ENCODE results near the gene CDCA8.
"Not testable (repeated sequence)": the region's sequence is repeated elsewhere in the genome, so short reads cannot be mapped to it uniquely, and the experiment has no call there.

Gene CDCA8

DNA sequence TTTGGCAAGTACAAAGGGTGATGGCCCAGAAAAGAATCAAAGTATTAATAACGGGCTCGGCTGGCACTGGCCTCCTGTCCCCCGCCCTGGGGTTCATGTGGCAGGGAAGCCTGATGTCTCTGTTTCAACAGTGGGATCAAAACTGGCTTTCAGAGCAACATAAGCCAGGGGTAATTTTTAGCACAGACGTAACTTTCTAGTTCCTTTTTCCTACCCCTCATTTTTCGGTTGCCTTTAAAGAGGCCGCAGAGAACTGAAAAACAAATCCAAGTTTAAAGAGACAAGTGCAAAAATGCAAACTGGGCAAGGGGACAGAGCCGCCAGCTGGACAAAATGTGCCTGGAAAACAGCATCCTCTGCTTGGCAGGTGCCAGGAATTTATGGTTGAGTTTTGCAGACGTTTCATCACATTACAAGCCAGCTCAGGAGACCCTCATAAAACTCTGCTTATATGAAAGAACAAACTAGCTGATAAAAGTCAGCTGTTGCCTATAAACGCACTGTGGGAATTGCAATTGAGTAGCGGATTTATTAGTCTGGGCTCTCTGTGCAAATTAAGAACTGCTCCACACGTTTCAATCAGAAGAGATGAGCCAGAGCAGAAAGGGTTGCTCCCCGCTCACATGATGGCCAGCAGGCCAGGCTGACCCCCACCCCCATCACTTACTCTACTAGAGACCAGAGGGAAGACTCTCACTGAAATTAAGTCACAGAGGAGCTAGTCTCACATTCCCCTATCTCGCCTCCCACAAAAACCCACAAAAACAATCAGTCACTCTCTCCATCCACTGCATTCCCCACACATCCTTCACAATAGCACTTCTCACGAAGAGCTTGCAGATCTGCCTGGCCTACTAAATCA lies 15.8 kb upstream of the CDCA8 start:
- no peak for DNase-seq

DNA sequence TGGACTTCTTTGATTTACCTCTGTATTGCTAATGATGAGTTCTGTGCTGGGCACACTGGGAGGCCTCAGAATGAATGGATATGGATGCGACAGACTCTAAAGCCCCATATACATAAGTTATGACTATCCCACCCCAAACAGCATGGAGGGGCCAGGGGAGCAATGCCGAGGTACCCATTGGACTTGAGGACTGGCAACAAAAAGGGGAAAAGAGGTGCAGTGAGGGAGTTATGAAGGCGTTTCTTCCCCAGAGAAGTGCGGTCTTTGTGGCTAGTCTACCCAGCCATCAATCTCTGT lies 15.2 kb upstream of the CDCA8 start:
- DNase-seq, result no peak

DNA sequence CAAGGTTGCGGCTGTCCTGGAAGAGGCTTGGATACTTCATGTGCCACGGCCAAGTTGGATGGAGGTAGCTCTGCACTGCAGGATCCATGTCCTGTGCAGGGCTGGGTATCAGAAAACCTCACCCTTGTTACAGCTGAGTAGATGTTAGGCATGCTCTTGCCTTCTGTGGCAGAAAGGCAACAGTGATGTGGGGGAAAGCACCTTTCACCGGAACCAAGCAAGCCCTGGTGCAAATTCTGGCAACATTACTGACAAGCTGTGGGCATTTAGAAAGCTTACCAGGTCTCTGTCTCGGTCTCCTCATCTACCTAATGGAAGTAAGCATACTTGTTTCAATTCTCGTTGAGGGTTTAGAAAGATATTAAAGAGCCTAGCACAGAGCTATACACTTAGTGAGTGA lies 14.5 kb upstream of the CDCA8 start:
- DNase-seq, result no peak

DNA sequence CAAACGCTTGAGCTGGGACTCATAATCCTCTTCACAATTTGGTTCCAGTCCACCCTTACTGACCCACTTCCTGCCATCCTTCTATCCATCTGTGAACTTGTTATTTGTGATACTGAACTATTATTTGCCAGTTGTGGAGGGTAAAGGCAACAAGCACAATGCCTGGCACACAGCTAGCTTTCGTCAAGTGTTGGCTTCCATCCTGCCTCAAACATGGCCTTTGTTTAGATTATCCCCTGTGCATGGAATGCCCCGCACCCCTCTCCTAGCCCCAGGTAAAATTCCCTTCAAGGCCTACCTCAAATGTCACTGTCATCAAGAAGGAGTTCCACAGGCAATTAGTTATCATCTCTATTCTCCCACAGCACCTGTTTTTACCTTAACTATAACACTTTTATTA lies 11.4 kb upstream of the CDCA8 start:
- DNase-seq, result no peak

DNA sequence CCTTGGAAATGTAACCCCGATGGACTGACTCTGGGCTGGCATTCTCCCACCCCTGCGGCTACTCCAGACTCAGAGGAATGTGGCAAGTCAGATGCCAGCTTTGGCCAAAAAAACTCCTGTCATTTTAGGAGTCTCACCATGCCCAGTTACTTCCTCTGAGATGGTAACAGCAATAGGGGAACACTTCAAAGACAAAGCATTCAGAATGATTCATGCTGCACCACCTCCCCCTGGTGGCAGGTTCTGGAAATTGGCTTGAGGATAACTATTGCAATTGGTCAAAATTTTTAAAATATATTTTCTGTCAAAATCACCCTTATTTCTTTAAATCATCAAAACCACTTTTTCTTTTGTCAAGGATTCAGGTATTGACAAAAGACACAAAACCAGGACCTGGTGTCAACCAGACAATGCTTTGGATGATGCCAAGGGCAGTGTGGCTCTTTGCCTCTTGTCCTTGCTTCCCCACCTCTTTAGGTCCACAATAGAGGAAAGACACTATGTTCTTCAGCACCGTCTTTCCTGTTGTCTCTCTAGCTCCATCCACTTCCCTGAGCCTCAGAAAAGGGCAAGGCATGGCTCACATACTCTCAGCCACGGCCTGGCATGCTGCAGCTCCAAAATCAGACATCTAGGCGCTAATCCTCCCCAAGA lies 9.9 kb upstream of the CDCA8 start:
- DNase-seq, result peak; percentile 53

DNA sequence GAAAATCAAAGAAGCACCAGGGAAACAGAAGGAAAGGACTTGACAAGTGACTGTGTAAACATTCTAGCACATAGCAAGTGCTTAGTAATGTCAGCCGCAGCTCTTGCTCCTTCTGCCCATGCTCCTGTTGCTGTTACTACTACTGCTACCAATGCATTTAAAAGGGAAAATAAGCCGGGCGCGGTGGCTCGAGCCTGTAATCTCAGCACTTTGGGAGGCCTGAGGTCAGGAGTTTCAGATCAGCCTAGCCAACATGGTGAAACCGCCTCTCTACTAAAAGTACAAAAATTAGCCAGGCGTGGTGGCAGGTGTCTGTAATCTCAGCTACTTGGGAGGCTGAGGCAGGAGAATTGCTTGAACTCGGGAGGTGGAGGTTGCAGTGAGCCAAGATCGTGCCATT lies 8.1 kb upstream of the CDCA8 start:
- DNase-seq, result not testable (repeated sequence)

DNA sequence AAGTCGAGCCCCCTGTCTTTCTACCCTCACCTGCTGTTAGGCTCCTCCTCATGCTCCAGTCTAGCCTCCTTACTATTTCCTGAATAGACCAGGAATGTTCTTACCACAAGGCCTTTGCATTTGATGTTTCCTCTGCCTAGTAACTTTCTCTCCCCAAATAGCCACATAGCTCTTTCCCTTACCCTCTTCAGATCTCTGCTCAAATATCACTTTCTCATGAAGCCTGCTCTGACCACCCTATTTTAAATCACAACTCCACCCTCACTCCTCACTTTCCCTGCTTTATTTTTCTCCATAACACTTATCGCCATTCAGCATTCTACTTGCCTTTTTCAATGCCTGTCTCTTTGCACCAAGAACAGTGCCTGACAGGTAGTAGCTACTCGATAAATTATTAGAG lies 6.6 kb upstream of the CDCA8 start:
- no peak for DNase-seq

DNA sequence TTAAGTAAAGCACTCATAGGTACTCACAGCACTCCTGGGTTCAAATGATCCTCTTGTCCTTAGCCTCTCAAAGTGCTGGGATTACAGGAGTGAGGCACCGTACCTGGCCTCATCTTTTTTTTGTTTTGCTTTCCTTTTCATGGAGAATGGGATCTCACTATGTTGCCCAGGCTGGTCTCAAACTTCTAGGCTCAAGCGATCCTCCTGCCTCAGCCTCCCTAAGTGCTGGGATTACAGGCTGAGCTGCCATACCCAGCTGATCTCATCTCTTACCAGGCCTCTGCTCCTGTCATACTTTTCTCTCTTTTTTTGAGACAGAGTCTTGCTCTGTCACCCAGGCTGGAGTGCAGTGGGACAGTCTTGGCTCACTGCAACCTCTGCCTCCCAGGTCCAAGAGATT lies 4.6 kb upstream of the CDCA8 start:
- not testable (repeated sequence) for DNase-seq

DNA sequence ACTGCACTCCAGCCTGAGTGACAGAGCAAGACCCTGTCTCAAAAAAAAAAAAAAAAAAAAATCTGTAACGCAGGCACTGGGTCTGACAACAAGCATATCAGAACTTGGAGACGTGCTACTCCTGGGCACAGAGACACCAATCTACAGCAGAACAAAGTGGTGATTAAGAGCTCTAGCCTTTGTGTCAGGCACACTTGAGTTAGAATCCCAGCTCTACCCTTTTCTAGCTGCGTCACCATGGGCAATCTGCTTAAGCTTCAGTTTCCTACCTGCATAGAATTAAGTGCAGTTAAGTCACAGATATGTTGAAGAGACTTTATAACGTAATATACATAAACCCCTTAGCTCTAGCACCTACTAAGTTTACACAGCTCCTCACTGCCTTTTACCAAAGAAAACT lies 3.4 kb upstream of the CDCA8 start:
- no peak for DNase-seq

DNA sequence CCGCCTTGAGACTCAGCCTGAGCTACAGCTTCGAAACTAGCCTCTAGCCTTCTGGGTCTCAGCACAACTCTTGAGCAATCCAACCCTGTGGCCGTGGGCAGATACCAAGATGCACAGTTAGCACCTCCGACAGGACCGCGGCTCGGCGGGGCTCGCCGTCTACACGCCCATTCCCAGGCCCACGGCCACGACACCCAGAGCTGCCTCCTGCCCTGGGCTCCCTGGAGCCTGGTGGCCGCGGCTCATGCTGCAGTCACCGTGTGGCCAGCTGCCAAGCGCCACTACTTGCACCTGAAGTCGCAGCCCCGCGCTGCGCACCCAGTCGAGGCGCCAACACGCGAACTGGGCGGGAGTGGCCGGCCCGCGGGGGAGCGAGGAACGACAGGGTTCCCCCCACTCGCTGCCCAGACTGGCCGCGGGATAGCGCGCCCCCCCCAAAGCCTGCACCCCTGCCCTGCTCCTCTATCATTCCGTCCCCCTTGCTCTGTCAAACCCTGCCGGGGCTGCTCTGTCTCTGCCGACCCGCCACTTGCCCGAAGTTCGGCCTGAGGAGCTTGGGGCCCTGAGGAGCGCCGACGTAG lies 729 bp upstream of the CDCA8 start:
- peak; percentile 30 for DNase-seq

DNA sequence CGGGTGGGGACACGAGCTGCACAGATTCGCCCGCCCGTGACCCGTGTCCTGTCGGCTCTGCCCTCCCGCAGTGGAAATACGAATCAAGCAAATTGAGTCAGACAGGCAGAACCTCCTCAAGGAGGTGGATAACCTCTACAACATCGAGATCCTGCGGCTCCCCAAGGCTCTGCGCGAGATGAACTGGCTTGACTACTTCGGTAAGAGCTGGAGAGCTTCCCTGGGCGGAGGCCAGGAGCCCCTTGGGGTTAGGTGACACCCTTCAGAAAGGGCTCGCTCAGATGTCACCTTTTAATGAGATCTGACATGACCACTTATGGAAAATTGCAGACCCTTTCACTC lies 489 bp downstream of the CDCA8 start:
- DNase-seq, result no peak

DNA sequence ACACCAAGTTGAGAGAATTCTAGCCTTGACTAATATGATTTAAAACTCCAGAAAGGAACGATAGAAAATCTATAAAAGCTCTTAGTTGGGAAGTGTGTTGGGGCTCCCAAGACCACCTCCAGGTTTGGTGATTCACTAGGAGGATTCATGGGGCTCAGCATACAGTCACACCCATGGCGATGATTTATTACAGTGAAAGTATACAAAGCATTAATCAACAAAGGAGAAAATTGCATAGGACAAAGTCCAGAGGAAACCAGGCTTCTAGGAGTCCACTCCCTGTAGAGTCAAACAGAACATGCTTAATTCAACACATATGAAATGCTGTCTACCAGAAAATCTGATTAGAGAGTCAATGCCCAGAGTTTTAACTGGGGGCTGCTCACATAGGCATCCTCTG lies 4.8 kb downstream of the CDCA8 start:
- DNase-seq, result no peak

DNA sequence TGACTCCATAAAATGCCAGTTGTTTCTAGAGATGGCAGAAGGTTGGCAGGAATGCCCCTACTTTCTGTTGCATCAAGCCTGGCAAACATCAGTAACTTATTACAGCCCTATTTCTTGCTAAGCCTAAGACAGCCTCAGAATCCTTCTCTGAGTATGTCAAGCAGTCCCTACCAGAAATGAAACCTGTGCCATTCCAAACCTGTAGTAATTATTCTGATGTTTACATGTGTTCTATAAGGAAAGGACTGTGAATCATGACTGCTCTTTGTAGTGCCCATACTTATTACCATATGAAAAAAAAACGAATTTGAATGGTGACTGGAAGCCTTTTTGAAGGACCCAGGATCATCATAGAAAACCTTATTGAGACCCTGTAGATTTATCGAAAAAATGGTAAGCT lies 5.4 kb downstream of the CDCA8 start:
- no peak for DNase-seq

DNA sequence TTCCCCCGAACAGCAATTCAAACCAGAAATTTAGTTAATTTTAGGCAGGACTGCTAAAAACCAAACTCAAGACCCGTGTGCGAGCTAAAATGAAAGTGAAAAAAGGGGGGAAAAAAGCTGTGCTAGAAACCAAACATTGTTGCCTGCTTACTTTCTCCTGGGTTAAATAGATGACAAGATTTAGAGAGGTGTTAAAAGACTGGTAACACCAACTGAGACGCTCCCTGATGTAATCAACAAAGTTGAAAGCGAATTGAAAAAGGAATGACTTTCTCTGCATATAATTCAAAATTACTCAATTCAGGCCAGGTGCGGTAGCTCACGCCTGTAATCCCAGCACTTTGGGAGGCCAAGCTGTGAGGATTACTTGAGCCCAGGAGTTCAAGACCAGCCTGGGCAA lies 6.8 kb downstream of the CDCA8 start:
- no peak for DNase-seq

DNA sequence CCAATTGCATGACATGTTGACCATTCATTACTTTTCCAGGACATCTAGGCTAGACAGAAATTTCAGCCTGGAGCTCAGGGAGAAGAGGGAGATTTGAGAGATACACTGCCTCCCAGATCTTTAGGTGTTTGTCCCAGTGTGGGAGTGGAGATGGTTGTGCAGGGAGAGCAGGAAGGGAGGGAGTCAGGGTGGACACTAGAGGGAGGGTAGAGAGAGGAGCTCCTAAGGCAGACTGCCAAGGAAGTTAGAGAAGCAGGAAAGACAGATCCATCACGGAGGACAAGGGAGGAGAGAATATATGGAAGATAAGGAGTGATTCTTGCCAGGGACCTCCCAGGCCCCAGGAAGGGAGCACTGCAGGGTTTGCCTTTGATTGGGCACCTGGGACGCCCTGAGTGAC lies 8.7 kb downstream of the CDCA8 start:
- no peak for DNase-seq

DNA sequence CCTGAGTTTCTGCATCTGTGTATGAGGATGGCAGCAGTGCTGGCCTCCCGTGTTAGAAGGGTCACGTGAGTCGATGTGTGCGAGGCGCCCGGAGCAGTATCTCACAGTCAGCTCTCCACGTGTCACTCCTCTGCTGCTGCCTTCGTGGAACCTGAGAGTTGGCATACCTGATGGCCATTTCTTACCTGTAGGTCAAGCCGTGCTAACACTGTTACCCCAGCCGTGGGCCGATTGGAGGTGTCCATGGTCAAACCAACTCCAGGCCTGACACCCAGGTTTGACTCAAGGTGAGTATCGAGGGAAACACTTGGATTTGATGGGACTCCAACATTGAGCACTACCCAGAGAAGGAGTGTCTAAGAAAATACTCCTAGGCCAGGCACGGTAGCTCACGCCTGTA lies 10.7 kb downstream of the CDCA8 start:
- DNase-seq, result no peak

DNA sequence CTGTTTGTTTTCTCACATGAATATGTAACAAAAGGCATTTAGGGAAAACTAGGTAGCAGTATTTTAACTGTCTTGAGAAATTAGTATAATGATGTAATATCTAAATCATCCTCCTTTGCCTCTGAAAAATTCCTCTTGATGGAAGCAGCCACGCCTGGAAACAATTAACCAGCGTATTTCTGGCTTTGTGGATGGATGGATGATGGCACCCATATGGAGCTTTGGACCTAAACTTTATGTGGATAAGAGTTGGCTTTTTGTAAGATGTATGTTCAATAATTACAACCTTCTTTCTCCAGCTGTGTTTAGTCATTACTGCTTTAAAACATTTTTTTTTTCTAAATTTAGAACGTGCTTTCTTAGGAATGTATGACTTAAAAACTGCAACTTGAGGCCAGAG lies 12.7 kb downstream of the CDCA8 start:
- no peak for DNase-seq

DNA sequence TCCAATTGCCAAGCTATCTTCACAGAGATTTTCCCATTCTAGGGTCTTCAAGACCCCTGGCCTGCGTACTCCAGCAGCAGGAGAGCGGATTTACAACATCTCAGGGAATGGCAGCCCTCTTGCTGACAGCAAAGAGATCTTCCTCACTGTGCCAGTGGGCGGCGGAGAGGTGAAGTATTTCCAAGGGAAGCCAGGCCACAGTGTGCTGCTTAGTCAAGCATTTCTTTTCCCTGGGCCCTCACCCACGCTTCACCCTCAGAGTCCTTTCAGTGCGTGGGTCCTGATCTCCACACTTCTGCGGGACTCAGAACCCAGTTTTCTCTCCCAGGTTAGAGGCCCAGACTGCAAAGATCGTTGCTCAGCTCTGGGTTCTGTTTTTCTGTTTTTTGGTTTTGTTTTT lies 13.1 kb downstream of the CDCA8 start:
- no peak for DNase-seq

DNA sequence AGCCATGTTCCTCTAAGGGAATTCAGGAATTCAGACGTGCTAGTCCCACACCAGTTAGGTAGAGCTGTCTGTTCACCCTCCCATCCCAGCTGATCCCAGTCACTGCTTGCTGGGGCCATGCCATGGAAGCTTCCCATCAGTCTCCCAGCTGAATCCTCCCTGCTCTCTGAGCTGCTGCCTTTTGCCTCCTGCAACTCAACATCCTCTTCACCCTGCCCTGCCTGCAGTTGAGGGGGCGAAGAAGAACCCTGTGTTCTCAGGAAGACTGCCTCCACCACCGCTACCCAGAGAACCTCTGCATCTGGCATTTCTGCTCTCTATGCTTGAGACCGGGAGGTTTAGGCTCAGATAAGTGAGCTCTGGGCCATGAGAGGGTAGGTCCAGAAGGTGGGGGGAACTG lies 16.2 kb downstream of the CDCA8 start:
- no peak for DNase-seq

DNA sequence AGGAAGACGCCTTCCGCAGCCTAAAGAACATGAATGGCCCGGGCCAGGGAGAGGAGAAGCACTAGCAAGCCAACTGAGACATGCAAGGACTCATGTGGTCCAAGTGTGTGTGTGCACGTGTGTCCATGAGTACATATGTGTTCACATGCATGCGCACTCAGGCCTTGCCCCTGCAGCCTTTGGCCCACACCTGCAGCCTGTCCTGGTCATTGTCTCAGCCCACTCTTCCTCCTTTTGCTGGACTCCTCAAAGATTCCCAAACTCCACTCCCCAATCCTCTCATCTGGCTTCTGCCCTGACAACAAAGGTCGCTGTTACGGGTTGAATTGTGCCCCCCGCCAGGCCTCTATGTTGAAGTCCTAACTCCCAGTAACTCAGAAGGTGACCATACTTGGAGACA lies 21.9 kb downstream of the CDCA8 start:
- no peak for DNase-seq

DNA sequence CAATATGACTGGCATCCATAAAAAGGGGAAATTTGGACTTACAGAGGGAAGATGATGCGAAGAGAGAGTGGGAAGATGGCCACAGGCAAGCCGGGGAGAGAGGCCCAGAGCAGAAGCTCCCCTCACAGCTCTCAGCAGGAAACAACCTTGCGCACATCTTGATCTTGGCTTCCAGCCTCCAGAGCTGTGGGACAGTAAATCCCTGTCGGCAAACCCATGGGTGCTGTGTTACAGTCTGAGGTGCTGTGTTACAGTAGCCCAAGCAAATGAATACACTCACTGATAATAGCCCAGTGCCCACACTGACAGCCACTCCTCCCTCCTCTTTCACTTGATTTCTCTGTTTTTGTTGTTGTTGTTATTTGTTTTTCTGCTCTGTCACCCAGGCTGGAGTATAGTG lies 22.4 kb downstream of the CDCA8 start:
- DNase-seq, result no peak

DNA sequence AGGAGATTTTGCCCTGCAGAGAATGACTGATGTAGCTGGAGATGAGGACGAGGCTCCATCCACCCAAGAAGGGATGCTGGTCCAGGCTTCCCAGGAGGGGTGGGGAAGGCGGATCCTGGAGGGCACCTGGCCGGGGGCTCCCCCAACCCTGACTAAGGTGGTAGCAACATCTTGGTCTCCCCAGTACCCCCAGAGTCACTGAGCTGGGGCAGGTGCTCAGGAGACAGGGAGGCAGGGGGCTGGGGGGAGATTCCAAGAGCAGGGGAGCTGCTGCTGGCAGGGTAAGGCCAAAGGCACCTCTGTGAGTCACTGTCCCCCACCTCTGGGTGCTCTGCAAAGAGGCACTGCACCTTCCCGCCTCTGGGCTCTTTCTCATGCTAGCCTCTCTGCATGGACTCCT lies 24.0 kb downstream of the CDCA8 start:
- no peak for DNase-seq

DNA sequence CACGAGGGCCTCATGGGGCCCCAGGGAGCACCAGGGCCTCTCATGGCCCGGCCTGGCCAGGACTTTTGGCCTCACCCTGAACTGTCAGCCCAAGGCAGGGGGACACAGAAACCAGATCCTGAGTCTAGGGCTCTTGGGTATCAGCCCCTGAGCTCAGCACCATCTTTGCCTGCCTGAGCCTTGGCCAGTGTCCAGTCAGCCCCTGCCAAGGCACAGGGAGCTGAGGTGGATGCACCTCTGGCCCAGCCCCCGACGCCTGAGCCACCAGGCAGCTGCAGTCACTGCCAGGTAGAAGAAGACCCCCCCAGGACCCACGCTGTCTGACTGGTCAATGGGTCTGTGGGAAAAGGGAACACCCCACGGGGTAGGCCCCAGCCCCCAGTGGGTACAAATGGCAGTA lies 25.3 kb downstream of the CDCA8 start:
- no peak for DNase-seq

DNA sequence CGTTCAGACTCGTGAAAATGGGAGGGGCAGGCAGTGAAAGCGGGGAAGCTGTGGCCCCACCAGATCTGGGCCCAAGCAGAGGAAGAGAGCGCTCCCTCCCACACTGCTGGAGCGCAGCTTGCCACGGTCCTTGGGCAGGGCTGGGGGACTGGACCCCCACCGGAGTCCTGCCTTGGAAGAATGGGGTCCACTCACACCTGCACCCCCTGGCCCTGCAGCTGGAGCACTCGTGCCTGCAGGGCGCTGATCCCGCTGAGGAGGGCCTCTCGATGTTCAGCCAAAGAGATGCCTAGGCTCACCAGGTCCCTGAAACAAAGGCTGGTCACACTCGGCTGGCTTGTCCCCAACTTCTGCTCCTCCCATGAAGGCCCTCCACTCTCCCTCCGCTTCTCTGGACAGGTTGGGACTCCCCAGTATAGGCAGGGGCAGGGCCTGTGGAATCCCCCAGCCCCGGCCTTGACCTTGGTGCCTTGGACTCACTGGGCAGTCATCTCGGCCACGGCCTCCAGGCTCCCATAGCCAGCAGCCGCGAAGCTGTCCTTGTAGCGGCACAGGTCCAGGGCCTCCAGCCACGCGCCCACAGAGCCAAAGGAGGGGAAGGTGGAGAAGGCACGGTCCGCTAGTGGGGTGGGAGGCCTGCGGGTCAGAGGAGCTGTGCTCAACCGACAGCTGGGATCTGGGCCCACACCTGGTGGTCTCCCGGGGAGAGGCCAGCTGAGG lies 26.0 kb downstream of the CDCA8 start:
- DNase-seq, result no peak

All from NCI-H774 (cell line).